Keratinocyte (primary cell): Measurements from ENCODE around the gene ABHD2.

Experiments
- EZH2 ChIP-seq: IDR thresholded peaks from one replicate; pipeline ENCODE4 v1.6.1; 2012; ENCODE audit warnings: inconsistent platforms, mild to moderate bottlenecking, low read length, moderate library complexity
- TF ChIP-seq, protein P1 (sequence below), 3 experiments: IDR thresholded peaks in 1 of 3; conservative IDR thresholded peaks in 1 of 3; optimal IDR thresholded peaks in 1 of 3; 2 replicates in 2 of 3; 3 replicates in 1 of 3; pipeline versions ENCODE3 to v1.5.1; 2011; ENCODE audit warnings: low read length in 3 of 3, mild to moderate bottlenecking in 3 of 3, moderate library complexity in 2 of 3, control low read depth in 1 of 3, inconsistent platforms in 1 of 3; ENCODE audit not compliant: insufficient read depth in 2 of 3; ENCODE audit errors: extremely low read depth in 1 of 3

DNA sequence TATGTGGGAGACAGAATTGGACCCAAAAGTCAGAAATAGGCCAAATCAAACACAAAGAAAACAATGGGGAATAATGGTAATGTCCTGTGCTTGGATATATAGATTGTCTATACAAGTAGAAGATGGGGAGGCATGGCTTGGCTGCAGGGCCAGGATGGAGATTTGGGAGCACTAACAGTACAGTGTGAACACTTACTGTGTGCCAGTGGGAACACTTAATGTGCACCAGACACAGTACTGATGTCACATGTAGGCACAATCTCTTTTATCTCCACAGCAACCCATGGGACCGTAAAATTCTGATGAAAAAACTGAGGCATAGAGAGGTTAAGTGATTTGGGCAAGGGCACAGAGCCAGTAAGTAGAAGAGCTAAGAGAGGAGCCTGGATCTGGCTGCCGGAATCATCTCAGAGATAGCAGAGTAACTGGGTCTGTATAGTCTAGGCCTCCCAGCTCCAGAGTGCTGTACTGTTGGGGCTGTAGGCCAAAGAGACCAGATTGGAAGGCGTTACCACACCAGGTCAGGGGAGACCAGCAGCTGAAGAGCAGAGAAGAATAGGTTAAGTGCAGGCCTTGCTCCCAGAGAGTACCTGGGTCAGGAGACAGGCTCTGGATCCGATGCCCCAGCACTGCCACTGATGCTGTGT, 69.8 kb downstream of the ABHD2 start:
- TF ChIP-seq, protein P1, sequence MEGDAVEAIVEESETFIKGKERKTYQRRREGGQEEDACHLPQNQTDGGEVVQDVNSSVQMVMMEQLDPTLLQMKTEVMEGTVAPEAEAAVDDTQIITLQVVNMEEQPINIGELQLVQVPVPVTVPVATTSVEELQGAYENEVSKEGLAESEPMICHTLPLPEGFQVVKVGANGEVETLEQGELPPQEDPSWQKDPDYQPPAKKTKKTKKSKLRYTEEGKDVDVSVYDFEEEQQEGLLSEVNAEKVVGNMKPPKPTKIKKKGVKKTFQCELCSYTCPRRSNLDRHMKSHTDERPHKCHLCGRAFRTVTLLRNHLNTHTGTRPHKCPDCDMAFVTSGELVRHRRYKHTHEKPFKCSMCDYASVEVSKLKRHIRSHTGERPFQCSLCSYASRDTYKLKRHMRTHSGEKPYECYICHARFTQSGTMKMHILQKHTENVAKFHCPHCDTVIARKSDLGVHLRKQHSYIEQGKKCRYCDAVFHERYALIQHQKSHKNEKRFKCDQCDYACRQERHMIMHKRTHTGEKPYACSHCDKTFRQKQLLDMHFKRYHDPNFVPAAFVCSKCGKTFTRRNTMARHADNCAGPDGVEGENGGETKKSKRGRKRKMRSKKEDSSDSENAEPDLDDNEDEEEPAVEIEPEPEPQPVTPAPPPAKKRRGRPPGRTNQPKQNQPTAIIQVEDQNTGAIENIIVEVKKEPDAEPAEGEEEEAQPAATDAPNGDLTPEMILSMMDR (optimal IDR thresholded peaks at IDR 0.05 in 1 of 3, IDR thresholded peaks at IDR 0.05 in 1 of 3, conservative IDR thresholded peaks at IDR 0.05 in 1 of 3; ENCODE audit: extremely low read depth in 1 of 3, insufficient read depth in 2 of 3, low read length in 3 of 3) = no peak
- no peak for TF ChIP-seq EZH2
